Trophoblast cell (in vitro differentiated cells and primary cell): ENCODE data around the gene BCKDK.
A peak's percentile ranks its signal among the peaks of the same experiment; 100 is the strongest.

ENCODE experiments used
- DNase-seq, 2 donors: peaks; one replicate each; pipeline ENCODE4 v3.0.0-alpha.2; 2016
- H2AFZ ChIP-seq: 2 replicates; pipeline ENCODE4 v1.6.1; 2013; ENCODE audit warnings: low read length, moderate library complexity, mild to moderate bottlenecking; ENCODE audit not compliant: insufficient read depth, poor library complexity
- H2AK5ac ChIP-seq: 2 replicates; pipeline ENCODE4 v1.6.1; 2013; ENCODE audit warnings: mild to moderate bottlenecking, low read length
- H2BK120ac ChIP-seq: 2 replicates; pipeline ENCODE4 v1.6.1; 2013; ENCODE audit warnings: low read length, mild to moderate bottlenecking, moderate library complexity; ENCODE audit not compliant: insufficient read depth, poor library complexity
- H2BK12ac ChIP-seq: 2 replicates; pipeline ENCODE4 v1.6.1; 2013; ENCODE audit warnings: mild to moderate bottlenecking, low read length, moderate library complexity
- H2BK5ac ChIP-seq: 2 replicates; pipeline ENCODE4 v1.6.1; 2013; ENCODE audit warnings: low read length, low read depth, moderate library complexity, mild to moderate bottlenecking; ENCODE audit not compliant: poor library complexity
- H3K14ac ChIP-seq: 2 replicates; pipeline ENCODE4 v1.6.1; 2013; ENCODE audit warnings: mild to moderate bottlenecking, low read length
- H3K18ac ChIP-seq: 2 replicates; pipeline ENCODE4 v1.6.1; 2013; ENCODE audit warnings: mild to moderate bottlenecking, low read length
- H3K23ac ChIP-seq: 2 replicates; pipeline ENCODE4 v1.6.1; 2013; ENCODE audit warnings: low read length
- H3K27ac ChIP-seq: 2 replicates; pipeline ENCODE4 v1.5.1; 2013; ENCODE audit warnings: low read depth, mild to moderate bottlenecking, inconsistent platforms, low read length, moderate library complexity
- H3K27me3 ChIP-seq: 2 replicates; pipeline ENCODE4 v1.6.1; 2013; ENCODE audit warnings: inconsistent platforms, mild to moderate bottlenecking, low read length, moderate library complexity; ENCODE audit not compliant: insufficient read depth
- H3K36me3 ChIP-seq, 2 experiments: 1 replicate in 1 of 2; 2 replicates in 1 of 2; pipeline ENCODE4 v1.6.1; 2013; ENCODE audit warnings: low read length in 2 of 2, mild to moderate bottlenecking in 2 of 2, moderate library complexity in 1 of 2; ENCODE audit not compliant: insufficient read depth in 2 of 2, control insufficient read depth in 1 of 2
- H3K4ac ChIP-seq: 2 replicates; pipeline ENCODE4 v1.6.1; 2013; ENCODE audit warnings: low read depth, mild to moderate bottlenecking, low read length, moderate library complexity
- H3K4me1 ChIP-seq, 2 experiments: 1 replicate in 1 of 2; 2 replicates in 1 of 2; pipeline ENCODE4 v1.6.1; 2013; ENCODE audit warnings: low read length in 2 of 2, mild to moderate bottlenecking in 2 of 2, moderate library complexity in 1 of 2; ENCODE audit not compliant: insufficient read depth in 2 of 2, control insufficient read depth in 1 of 2
- H3K4me2 ChIP-seq: 2 replicates; pipeline ENCODE4 v1.6.1; 2013; ENCODE audit warnings: inconsistent platforms, mild to moderate bottlenecking, low read length, moderate library complexity
- H3K4me3 ChIP-seq: 2 replicates; pipeline ENCODE4 v1.5.1; 2013; ENCODE audit warnings: mild to moderate bottlenecking, low read depth, low read length, inconsistent platforms
- H3K79me1 ChIP-seq: one replicate; pipeline ENCODE4 v1.6.1; 2013; ENCODE audit warnings: low read length
- H3K79me2 ChIP-seq: 2 replicates; pipeline ENCODE4 v1.6.1; 2013; ENCODE audit warnings: low read length, mild to moderate bottlenecking; ENCODE audit not compliant: control insufficient read depth, insufficient read depth, poor library complexity
- H3K9ac ChIP-seq: 2 replicates; pipeline ENCODE4 v1.6.1; 2013; ENCODE audit warnings: mild to moderate bottlenecking, low read length
- H3K9me3 ChIP-seq: 2 replicates; pipeline ENCODE4 v1.6.1; 2013; ENCODE audit warnings: low read depth, mild to moderate bottlenecking, control low read depth, inconsistent platforms, low read length; ENCODE audit not compliant: insufficient read depth
- H4K12ac ChIP-seq: 2 replicates; pipeline ENCODE4 v1.6.1; 2013; ENCODE audit warnings: low read depth, mild to moderate bottlenecking, low read length, moderate library complexity
- H4K8ac ChIP-seq: 2 replicates; pipeline ENCODE4 v1.6.1; 2013; ENCODE audit warnings: low read depth, mild to moderate bottlenecking, low read length, moderate library complexity
- H4K91ac ChIP-seq: one replicate; pipeline ENCODE4 v1.6.1; 2013; ENCODE audit warnings: low read depth, mild to moderate bottlenecking, low read length, moderate library complexity
- WGBS: extraction: QIAGEN DNeasy Blood & Tissue Kit; methylation state at CpG from one replicate; pipeline ENCODE4 v1.1.7; 2013; ENCODE audit warnings: missing lambda C conversion rate; ENCODE audit not compliant: insufficient read length, insufficient coverage; ENCODE audit errors: extremely low coverage; 5-methylcytosine and 5-hydroxymethylcytosine counted together

The BCKDK gene

GRCh38 chr16:31072540-31073141, 35.5 kb upstream of the BCKDK start:
- peak overlapping the region; percentile 78 for H2AK5ac ChIP-seq
- peaks cover 17% of the 10 kb centered on the region in 2 experiments for H3K36me3 ChIP-seq
- H2BK5ac ChIP-seq, result peak overlapping the region; percentile 99
- H3K9me3 ChIP-seq, result no peaks in the 10 kb centered on the region
- peaks cover 23% of the 10 kb centered on the region for H3K79me2 ChIP-seq
- H3K4ac ChIP-seq, result peak overlapping the region; percentile 91
- peak in 1 of 2 donors; percentile 55 for DNase-seq
- H2AFZ ChIP-seq, result peak overlapping the region; percentile 98
- peak overlapping the region; percentile 96 for H2BK120ac ChIP-seq
- H3K9ac ChIP-seq, result peak overlapping the region; percentile 99
- H3K27me3 ChIP-seq, result no peaks in the 10 kb centered on the region
- peak overlapping the region; percentile 97 for H3K14ac ChIP-seq
- H3K4me3 ChIP-seq, result peak overlapping the region; percentile 97
- peak overlapping the region; percentile 90 for H3K18ac ChIP-seq
- H3K23ac ChIP-seq, result no peak overlapping the region
- H3K4me1 ChIP-seq, result peaks cover 7% of the 10 kb centered on the region in 2 experiments
- H4K91ac ChIP-seq, result peak overlapping the region; percentile 91
- H2BK12ac ChIP-seq, result peak overlapping the region; percentile 3
- peak overlapping the region; percentile 89 for H4K12ac ChIP-seq
- peak overlapping the region; percentile 98 for H4K8ac ChIP-seq
- H3K27ac ChIP-seq, result peak overlapping the region; percentile 98
- WGBS, result no CpG with 5 or more reads among the region's 27 CpGs
- H3K79me1 ChIP-seq, result peaks cover 18% of the 10 kb centered on the region
- peak overlapping the region; percentile 98 for H3K4me2 ChIP-seq

GRCh38 chr16:31073142-31073969, 34.8 kb upstream of the BCKDK start:
- peak overlapping the region; percentile 91 for H4K91ac ChIP-seq
- H2BK120ac ChIP-seq, result peak overlapping the region; percentile 96
- H3K4me2 ChIP-seq, result peak overlapping the region; percentile 98
- H3K4ac ChIP-seq, result peak overlapping the region; percentile 91
- peaks cover 18% of the 10 kb centered on the region for H3K79me1 ChIP-seq
- H3K18ac ChIP-seq, result peak overlapping the region; percentile 90
- WGBS, result no CpG with 5 or more reads among the region's 83 CpGs
- H3K4me1 ChIP-seq, result peaks cover 7% of the 10 kb centered on the region in 2 experiments
- H3K27ac ChIP-seq, result peak overlapping the region; percentile 98
- H2AK5ac ChIP-seq, result peak overlapping the region; percentile 78
- H2AFZ ChIP-seq, result peak overlapping the region; percentile 98
- H2BK12ac ChIP-seq, result no peak overlapping the region
- H3K27me3 ChIP-seq, result no peaks in the 10 kb centered on the region
- H3K79me2 ChIP-seq, result peaks cover 23% of the 10 kb centered on the region
- peak overlapping the region; percentile 99 for H2BK5ac ChIP-seq
- peak overlapping the region; percentile 97 for H3K4me3 ChIP-seq
- peak overlapping the region; percentile 89 for H4K12ac ChIP-seq
- peak overlapping the region; percentile 99 for H3K9ac ChIP-seq
- H3K9me3 ChIP-seq, result no peaks in the 10 kb centered on the region
- DNase-seq, result peak; percentile 94
- peaks cover 24% of the 10 kb centered on the region in 2 experiments for H3K36me3 ChIP-seq
- H4K8ac ChIP-seq, result peak overlapping the region; percentile 98
- H3K14ac ChIP-seq, result peak overlapping the region; percentile 97
- no peak overlapping the region for H3K23ac ChIP-seq

- WGBS, result no CpG with 5 or more reads among the region's 48 CpGs
- peak within 1 kb of the TSS; percentile 97 for H3K4me3 ChIP-seq
These were observed 34.0 kb upstream of the BCKDK start, which contains the start of the genes ZNF646 and ZNF668 for GRCh38 chr16:31073970-31074813. Gene ZNF646, plus strand, starts transcription at chr16:31074422. Its CDS starts 1,903 bp downstream, at chr16:31076325. Gene ZNF668, minus strand, starts transcription at chr16:31074240. Its CDS starts 9,781 bp downstream, at chr16:31064459.

GRCh38 chr16:31074814-31075183, 33.4 kb upstream of the BCKDK start:
- H2AFZ ChIP-seq, result peak overlapping the region; percentile 87
- H3K4ac ChIP-seq, result peak overlapping the region; percentile 89
- H3K18ac ChIP-seq, result peak overlapping the region; percentile 43
- no peak overlapping the region for H3K23ac ChIP-seq
- no peak overlapping the region for H2BK12ac ChIP-seq
- H4K91ac ChIP-seq, result peak overlapping the region; percentile 85
- H3K27ac ChIP-seq, result peak overlapping the region; percentile 88
- peak overlapping the region; percentile 76 for H2BK120ac ChIP-seq
- peak overlapping the region; percentile 81 for H3K4me2 ChIP-seq
- H2AK5ac ChIP-seq, result peak overlapping the region; percentile 81
- H3K9me3 ChIP-seq, result no peaks in the 10 kb centered on the region
- H3K14ac ChIP-seq, result peak overlapping the region; percentile 90
- peak overlapping the region; percentile 19 for H2BK5ac ChIP-seq
- no peak for DNase-seq
- peaks cover 23% of the 10 kb centered on the region for H3K79me2 ChIP-seq
- H4K12ac ChIP-seq, result peak overlapping the region; percentile 91
- H3K4me3 ChIP-seq, result peak overlapping the region; percentile 92
- no peaks in the 10 kb centered on the region for H3K27me3 ChIP-seq
- peaks cover 7% of the 10 kb centered on the region in 2 experiments for H3K4me1 ChIP-seq
- peaks cover 18% of the 10 kb centered on the region for H3K79me1 ChIP-seq
- peak overlapping the region; percentile 97 for H4K8ac ChIP-seq
- H3K36me3 ChIP-seq, result peaks cover 39% of the 10 kb centered on the region in 2 experiments
- H3K9ac ChIP-seq, result peak overlapping the region; percentile 91
- no CpG with 5 or more reads among the region's 7 CpGs for WGBS

More at GRCh38 chr16:31073970-31074813, 34.0 kb upstream of the BCKDK start, which contains the start of the genes ZNF646 and ZNF668:
- Histone ChIP-seq H2BK120ac (peak within 1 kb of the TSS; percentile 96), H4K91ac (peak within 1 kb of the TSS; percentile 91), H3K4ac (peak within 1 kb of the TSS; percentile 91), H4K12ac (peak within 1 kb of the TSS; percentile 91), H3K79me2 (peaks cover 23% of the 10 kb centered on the region), H3K18ac (peak within 1 kb of the TSS; percentile 90), H3K27me3 (no peaks in the 10 kb centered on the region), H3K79me1 (peaks cover 18% of the 10 kb centered on the region), H3K4me1 (peaks cover 7% of the 10 kb centered on the region in 2 experiments), H3K14ac (peak within 1 kb of the TSS; percentile 97), H3K27ac (peak within 1 kb of the TSS; percentile 98), H3K9ac (peak within 1 kb of the TSS; percentile 99), H2AK5ac (peak within 1 kb of the TSS; percentile 81), H3K4me2 (peak within 1 kb of the TSS; percentile 98), H2BK5ac (peak within 1 kb of the TSS; percentile 99), H2BK12ac (no peak within 1 kb of the TSS), H3K23ac (no peak within 1 kb of the TSS), H3K9me3 (no peaks in the 10 kb centered on the region), H2AFZ (peak within 1 kb of the TSS; percentile 98), H4K8ac (peak within 1 kb of the TSS; percentile 98), H3K36me3 (peaks cover 32 to 33% of the 10 kb centered on the region in 2 experiments)
- DNase-seq, result peak; percentile 99 to 100
